GM18951 (cell line): ENCODE results near the gene NCAPG.

Source experiments
- POLR2A ChIP-seq: IDR thresholded peaks from 4 replicates; pipeline ENCODE4 v1.6.1; 2011; ENCODE audit warnings: mild to moderate bottlenecking; ENCODE audit not compliant: insufficient read length, insufficient read depth; ENCODE audit errors: extremely low read depth
- in situ Hi-C: fragments of 300-500 bp; cut with MboI; formaldehyde crosslinking; loops from one replicate; pipeline ENCODE4 v1.12.0; 2022; ENCODE audit warnings: low sequenced_read_pairs, mixed read lengths, inconsistent platforms; ENCODE audit not compliant: unreplicated experiment

Gene NCAPG, protein sequence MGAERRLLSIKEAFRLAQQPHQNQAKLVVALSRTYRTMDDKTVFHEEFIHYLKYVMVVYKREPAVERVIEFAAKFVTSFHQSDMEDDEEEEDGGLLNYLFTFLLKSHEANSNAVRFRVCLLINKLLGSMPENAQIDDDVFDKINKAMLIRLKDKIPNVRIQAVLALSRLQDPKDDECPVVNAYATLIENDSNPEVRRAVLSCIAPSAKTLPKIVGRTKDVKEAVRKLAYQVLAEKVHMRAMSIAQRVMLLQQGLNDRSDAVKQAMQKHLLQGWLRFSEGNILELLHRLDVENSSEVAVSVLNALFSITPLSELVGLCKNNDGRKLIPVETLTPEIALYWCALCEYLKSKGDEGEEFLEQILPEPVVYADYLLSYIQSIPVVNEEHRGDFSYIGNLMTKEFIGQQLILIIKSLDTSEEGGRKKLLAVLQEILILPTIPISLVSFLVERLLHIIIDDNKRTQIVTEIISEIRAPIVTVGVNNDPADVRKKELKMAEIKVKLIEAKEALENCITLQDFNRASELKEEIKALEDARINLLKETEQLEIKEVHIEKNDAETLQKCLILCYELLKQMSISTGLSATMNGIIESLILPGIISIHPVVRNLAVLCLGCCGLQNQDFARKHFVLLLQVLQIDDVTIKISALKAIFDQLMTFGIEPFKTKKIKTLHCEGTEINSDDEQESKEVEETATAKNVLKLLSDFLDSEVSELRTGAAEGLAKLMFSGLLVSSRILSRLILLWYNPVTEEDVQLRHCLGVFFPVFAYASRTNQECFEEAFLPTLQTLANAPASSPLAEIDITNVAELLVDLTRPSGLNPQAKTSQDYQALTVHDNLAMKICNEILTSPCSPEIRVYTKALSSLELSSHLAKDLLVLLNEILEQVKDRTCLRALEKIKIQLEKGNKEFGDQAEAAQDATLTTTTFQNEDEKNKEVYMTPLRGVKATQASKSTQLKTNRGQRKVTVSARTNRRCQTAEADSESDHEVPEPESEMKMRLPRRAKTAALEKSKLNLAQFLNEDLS

GRCh38 chr4:17810260-17811077, at the start of gene NCAPG, which contains the start of gene DCAF16:
TSS of gene NCAPG (plus strand) at chr4:17810979. CDS start at chr4:17811078, 99 bp downstream.
TSS of gene DCAF16 (minus strand) at chr4:17810757. CDS start at chr4:17804141, 6,616 bp downstream.
- in situ Hi-C loops = loop anchor here (10.0 to 25.0 kb wide), 2 partner anchors 554 to 777 kb away; no protein-coding TSS in a partner anchor
- peak; percentile 91 for TF ChIP-seq POLR2A

DNA sequence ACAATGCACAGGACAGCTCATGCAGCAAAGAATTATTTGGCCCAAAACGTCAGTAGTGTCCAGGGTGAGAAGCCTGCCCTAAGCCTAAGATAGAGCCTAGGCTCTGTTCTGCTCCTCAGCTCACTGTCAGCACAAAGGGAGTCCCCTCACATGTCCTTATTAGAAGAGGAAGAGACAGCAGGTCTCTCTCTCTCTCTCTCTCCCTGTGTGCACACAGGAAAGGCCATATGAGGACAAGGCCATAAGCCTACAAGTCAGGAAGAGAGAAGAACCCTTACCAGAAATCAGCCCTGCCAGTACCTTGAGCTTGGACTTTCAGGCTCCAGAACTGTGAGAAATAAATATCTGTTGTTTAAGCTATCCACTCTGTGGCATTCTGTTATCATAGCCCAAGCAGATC, 49.7 kb upstream of the NCAPG start:
- TF ChIP-seq POLR2A = no peak
- in situ Hi-C loops = no loop called here

- no peak for TF ChIP-seq POLR2A
- in situ Hi-C loops = no loop called here
Observed at GRCh38 chr4:17762726-17763125, 48.1 kb upstream of the NCAPG start.

DNA sequence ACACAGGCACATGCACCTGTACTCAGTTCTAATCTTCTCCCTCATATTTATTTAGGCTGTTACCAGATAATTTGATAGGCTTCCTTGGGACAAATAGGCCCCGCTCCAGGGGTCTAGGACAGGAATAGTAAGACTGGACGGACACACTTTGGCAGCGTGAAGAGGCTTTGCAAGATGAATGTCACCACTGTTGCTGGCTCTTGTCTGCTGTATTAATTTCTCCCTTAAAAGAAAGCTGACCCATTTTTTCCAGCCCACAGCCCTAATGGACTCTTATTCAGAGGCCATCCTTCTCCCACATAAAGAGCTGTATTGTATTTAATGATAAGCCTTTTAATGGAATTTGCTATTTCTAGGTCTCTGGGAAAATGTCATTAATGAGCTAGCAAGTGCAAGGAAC, 47.4 kb upstream of the NCAPG start:
- no peak for TF ChIP-seq POLR2A
- in situ Hi-C loops = no loop called here

- in situ Hi-C loops = no loop called here
- no peak for TF ChIP-seq POLR2A
Observed at GRCh38 chr4:17763931-17764330, 46.8 kb upstream of the NCAPG start.

DNA sequence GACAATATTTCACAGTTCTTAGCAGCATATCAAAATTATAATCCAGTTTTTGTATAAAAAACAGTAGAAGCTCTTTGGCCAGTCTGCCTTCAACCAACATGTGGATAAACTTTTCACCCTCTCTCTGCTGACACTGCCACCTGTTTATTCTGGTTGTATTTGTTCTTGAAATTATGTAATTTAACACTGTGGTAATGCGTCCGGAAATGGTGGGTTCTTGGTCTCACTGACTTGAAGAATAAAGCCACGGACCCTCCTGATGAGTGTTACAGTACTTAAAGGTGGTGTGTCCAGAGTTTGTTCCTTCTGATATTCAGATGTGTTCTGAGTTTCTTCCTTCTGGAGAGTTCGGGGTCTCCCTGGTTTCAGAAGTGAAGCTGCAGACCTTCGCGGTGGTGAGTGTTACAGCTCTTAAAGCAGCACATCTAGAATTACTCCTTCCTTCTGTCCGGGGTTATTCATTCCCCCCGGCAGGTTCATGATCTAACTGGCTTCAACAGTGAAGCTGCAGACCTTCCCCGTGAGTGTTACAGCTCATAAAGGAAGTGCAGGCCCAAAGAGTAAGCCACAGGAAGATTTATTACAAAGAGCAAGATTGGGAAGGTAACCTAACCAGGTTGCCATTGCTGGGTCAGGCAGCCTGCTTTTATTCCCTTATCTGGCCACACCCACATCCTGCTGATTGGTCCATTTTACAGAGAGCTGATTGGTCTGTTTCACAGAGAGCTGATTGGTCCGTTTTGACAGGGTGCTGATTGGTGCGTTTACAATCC, 45.1 kb upstream of the NCAPG start:
- no peak for TF ChIP-seq POLR2A
- in situ Hi-C loops = no loop called here

DNA sequence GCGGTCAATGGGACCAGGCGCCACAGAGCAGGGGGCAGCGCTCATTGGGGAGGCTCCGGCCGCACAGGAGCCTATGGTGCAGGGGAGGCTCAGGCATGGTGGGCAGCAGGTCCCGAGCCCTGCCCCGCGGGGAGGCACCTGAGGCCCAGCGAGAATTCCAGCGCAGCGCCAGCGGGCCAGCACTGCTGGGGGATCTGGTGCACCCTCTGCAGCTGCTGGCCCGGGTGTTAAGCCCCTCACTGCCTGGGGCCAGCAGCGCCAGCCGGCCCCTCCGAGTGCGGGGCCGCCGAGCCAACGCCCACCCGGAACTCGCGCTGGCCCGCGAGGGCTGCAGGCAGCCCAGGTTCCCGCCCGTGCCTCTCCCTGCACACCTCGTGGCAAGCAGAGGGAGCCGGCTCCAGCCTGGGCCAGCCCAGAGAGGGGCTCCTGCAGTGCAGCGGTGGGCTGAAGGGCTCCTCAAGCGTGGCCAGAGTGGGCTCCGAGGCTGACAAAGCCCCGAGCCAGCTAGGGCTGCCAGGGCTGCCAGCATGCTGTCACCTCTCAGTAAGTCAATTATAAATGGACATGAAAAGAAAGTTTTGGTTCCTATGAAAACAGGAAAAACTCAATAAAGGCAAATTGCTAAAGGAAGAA, 43.8 kb upstream of the NCAPG start:
- TF ChIP-seq POLR2A = no peak
- in situ Hi-C loops = no loop called here

DNA sequence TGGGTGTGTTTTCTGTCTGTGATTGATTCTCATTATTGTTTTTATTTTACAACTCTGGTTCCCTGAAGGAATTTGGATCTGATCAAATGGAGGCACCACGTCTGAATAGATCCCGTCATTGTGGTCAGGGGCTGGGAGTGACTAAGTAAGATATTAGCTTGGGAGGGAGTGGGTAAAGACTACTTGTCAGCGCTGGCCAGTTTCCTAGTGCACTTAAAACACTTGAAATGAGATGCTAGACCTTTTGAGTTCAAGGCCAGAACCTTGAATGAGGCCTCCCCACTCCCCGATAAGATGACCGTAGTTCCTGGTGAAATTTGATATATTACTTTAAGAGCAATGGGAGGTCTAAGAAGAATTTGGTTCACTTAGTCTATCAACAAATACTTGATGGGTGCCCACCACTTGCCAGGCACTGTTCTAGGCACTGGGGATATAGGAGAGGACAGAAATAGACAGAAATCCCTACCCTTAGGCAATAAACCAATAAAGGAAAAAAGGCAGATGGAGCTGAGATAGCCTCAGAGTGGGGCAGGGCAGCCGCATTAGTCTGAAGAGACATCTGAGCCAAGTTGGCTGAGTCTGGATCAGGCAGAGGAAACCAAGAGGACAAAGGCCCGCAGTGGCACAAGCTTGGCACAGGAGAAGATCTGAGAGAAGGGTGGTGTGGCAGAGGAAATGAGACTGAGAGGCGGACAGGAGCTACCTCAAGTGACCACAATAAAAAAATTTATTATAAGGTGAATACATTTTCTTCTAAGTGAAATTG, 41.2 kb upstream of the NCAPG start:
- in situ Hi-C loops = no loop called here
- no peak for TF ChIP-seq POLR2A

DNA sequence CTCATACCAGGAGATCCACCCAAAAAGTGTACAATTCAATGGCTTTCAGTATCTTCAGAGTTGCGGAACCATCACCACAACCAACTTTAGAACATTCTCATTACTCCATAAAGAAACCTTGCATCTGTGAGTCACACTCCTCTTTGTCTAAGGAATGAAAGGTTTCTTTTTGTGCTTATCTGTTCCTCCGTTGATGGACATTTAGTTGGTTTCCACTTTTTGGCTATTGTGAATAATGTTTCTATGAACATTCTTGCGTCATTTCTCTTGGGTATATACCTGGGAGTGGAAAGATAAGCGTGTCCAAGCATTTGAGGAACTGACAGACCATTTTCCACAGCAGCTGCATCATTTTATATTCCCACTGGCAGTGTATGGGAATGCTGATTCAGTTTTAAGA, 39.9 kb upstream of the NCAPG start:
- no peak for TF ChIP-seq POLR2A
- in situ Hi-C loops = no loop called here

DNA sequence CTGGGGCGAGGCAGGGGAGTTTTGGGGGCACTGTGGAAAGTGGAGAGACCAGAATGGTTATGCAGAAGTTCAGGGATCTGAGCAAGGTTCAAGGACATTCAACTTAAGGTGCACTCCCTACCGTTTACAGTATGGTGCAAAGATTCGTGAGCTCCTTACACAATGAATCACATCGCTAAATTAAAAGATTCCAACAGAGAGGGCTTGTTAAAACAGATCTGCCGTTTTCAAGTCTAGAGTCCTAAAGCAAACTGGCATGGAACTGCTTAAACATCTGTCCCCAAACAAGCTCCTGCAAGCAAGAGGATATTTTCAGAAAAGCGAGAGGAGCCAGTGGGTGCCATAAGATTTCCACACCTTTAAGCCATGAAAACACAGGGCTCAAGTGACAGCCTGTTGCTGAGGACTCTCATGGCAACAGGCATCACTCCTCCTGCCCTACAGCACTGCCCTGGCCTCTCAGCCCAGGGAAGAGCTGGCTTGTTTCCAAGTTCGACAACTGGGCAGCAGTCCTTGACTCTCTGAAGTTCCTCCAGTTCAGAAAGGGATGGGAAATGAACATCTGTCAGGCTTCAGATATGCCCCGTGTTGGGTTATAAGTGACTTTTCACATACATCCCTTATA, 39.4 kb upstream of the NCAPG start:
- in situ Hi-C loops = no loop called here
- no peak for TF ChIP-seq POLR2A
